SIG-M5 (cell line): ENCODE measurements around the gene SPATA31A1.
"Not testable (repeated sequence)": the region's sequence is repeated elsewhere in the genome, so short reads cannot be mapped to it uniquely, and the experiment has no call there.

Experiments used
- DNase-seq: peaks from one replicate; lab custom pipeline; 2025; lab: John Stamatoyannopoulos, UW

The SPATA31A1 gene

GRCh38 chr9:39355369-39355768 is at the start of gene SPATA31A1:
SPATA31A1 (plus strand) TSS chr9:39355669; CDS start chr9:39355731, 62 bp downstream.
- DNase-seq, result not testable (repeated sequence)

GRCh38 chr9:39407261-39408204 is 52.1 kb downstream of the SPATA31A1 start:
- not testable (repeated sequence) for DNase-seq

- not testable (repeated sequence) for DNase-seq
These were observed 55.9 kb downstream of the SPATA31A1 start for GRCh38 chr9:39411254-39411940.
